Activated naive CD4-positive, alpha-beta T cell treated with anti-CD3 and anti-CD28 coated beads for 36 hours (primary cell): ENCODE measurements around the gene NINL. TPM values are rescaled to one million over a fixed set of nuclear protein-coding genes. Genes with fewer than 3 reads are reported as not detected.
"Not testable (repeated sequence)": the region's sequence is repeated elsewhere in the genome, so short reads cannot be mapped to it uniquely, and the experiment has no call there.

Source experiments
- CTCF ChIA-PET: fragments of 350-600 bp; sonication (Branson Sonifier 250); formaldehyde crosslinking; loops from one replicate; lab custom pipeline; 2021; ENCODE audit warnings: antibody characterized with exemption; lab: Charles Lee
- DNase-seq: peaks from one replicate; pipeline ENCODE4 v3.0.0-alpha.2; 2020
- H3K27ac Mint-ChIP-seq: one replicate; pipeline ENCODE4 v1.8.0; 2021; ENCODE audit warnings: mild to moderate bottlenecking, mixed read lengths
- H3K27me3 Mint-ChIP-seq: one replicate; pipeline ENCODE4 v1.8.0; 2021; ENCODE audit warnings: low read depth, mixed read lengths
- H3K36me3 Mint-ChIP-seq: one replicate; pipeline ENCODE4 v1.8.0; 2021; ENCODE audit warnings: low read depth, mixed read lengths
- H3K4me1 Mint-ChIP-seq: one replicate; pipeline ENCODE4 v1.8.0; 2021; ENCODE audit warnings: low read depth, mixed read lengths
- H3K4me3 Mint-ChIP-seq: one replicate; pipeline ENCODE4 v1.8.0; 2021; ENCODE audit warnings: mild to moderate bottlenecking, moderate library complexity, mixed read lengths
- H3K9me3 Mint-ChIP-seq: one replicate; pipeline ENCODE4 v1.8.0; 2021; ENCODE audit warnings: mixed read lengths
- intact Hi-C: fragments of 100-400 bp; cut with micrococcal nuclease; formaldehyde crosslinking; loops from one replicate; pipeline ENCODE4 v1.15.1; 2023
- total RNA-seq, 2 experiments: library from RNA; stranded (reverse); gene quantifications; one replicate each; pipeline ENCODE4 v1.2.3, GENCODE V29; 2021

The NINL gene
- total RNA-seq, 2 experiments from 2014 or later, result 2.6 to 2.9 TPM

DNA sequence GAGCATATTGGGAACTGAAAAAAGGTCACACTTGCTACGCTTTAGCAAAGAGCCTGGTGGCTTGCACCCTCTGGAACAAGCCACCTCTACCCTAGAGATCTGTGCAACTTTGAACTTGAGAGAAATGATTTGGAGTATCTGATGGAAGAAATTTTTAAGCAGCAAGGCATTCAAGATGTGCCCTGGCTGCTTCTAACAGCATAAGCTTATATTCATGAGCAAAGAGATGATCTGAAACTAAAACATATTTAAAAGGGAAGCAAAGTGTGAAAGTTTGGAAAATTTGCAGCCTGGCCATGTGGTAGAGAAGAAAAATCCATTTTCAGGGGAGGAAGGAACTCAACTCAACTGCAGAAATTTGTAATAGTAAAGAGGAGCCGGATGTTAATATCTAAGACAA lies 71.1 kb downstream of the NINL start:
- Mint-ChIP-seq H3K36me3 (peaks cover 32% of the 10 kb centered on the region), H3K27me3 (no peaks in the 10 kb centered on the region), H3K27ac (no peak overlapping the region), H3K4me3 (no peak overlapping the region), H3K9me3 (peaks cover 31% of the 10 kb centered on the region), H3K4me1 (no peaks in the 10 kb centered on the region)
- DNase-seq, result no peak
- CTCF ChIA-PET, result no interaction called here
- intact Hi-C loops, result no loop called here

DNA sequence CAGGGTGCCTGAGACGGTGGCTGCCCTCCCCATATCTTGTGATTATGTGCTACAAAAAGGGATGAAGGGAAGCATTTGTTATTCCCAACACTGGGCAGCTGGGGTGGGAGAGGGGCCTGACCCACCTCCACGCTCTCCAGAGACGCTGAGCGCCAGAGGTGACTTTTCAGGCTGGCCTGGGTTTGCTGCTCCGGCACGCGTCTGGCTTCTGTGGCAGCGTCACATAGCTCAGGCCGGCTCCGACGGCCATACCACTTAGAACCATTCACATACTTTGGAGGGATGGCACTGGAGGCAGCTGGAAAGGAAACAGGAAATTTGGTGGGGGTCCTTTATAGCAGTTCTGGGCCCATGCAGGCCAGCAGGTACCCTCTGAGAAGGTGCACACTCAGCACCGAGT lies 72.6 kb downstream of the NINL start:
- no peaks in the 10 kb centered on the region for H3K4me1 Mint-ChIP-seq

DNA sequence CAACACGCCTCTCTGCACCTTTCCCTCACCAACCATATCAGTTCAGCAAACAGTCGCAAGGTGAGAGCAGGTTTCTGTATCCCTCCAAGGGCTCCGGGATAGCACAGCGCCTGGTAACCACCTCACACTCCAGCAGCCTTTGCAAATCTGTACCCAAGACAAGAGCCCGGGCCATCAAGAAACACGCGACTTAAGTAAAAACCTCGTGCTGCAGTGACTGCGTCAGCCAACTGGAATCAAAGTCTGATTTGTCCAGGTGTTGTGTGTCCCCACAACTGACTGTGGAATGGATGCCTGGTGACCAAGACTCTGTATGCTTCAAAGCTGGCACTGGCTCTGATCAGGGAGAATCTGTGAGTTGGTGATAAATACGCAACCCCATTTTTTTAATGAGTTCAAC lies 74.1 kb downstream of the NINL start:
- Mint-ChIP-seq H3K4me3 (no peak overlapping the region), H3K27me3 (no peaks in the 10 kb centered on the region), H3K4me1 (no peaks in the 10 kb centered on the region), H3K9me3 (peaks cover 31% of the 10 kb centered on the region), H3K27ac (no peak overlapping the region), H3K36me3 (peaks cover 32% of the 10 kb centered on the region)
- CTCF ChIA-PET, result no interaction called here
- intact Hi-C loops, result no loop called here
- DNase-seq, result no peak

More for the DNA sequence above, 72.6 kb downstream of the NINL start:
- H3K4me3 Mint-ChIP-seq, result no peak overlapping the region
- intact Hi-C loops, result no loop called here
- CTCF ChIA-PET, result no interaction called here
- H3K36me3 Mint-ChIP-seq, result peaks cover 37% of the 10 kb centered on the region
- no peaks in the 10 kb centered on the region for H3K27me3 Mint-ChIP-seq
- no peak for DNase-seq
- H3K27ac Mint-ChIP-seq, result no peak overlapping the region
- H3K9me3 Mint-ChIP-seq, result peaks cover 31% of the 10 kb centered on the region

DNA sequence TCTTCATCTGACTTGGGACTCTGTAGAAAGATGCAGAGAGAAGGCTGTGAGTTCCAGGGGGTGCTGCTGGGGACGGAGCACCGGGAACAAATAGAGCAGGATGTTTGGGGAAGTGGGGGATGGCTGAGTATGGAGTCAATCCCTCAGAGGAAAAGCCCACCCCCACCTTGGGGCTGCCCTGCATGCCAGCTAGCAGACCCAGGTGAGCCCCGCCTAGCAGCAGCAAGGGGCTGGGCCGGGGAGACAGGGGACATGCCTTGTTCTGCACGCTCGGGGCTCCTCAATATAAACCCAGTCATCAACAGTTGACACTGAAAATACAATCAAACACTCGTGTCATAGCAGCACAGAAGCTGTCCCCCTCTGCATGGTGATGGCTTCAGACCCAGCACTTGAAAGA lies 74.6 kb downstream of the NINL start:
- DNase-seq, result no peak
- Mint-ChIP-seq H3K9me3 (peaks cover 27% of the 10 kb centered on the region), H3K4me1 (no peaks in the 10 kb centered on the region), H3K36me3 (peaks cover 29% of the 10 kb centered on the region), H3K27me3 (no peaks in the 10 kb centered on the region), H3K4me3 (no peak overlapping the region), H3K27ac (no peak overlapping the region)
- intact Hi-C loops, result no loop called here
- CTCF ChIA-PET, result no interaction called here

DNA sequence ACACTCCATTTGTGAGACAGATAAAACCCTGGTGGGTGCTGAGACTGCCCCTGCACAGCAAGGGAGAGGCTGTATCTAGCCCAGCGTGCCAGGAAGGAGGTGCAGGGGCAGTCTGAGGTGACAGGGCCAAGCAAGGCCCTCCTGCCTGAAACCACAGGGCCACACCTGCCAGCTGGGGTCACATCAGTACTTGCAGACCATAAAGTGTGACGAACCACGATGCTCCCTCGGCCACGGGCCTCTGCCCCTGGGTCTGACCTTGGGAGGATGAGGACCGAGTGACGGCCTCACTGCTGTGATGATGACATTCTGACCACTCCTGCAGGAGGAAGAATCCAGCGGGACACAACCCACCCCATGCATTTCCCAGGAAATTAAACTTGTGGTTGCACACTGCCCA lies 75.1 kb downstream of the NINL start:
- H3K36me3 Mint-ChIP-seq, result peaks cover 25% of the 10 kb centered on the region
- DNase-seq, result no peak
- H3K27ac Mint-ChIP-seq, result no peak overlapping the region
- no peak overlapping the region for H3K4me3 Mint-ChIP-seq
- CTCF ChIA-PET, result no interaction called here
- peaks cover 22% of the 10 kb centered on the region for H3K9me3 Mint-ChIP-seq
- intact Hi-C loops, result no loop called here
- no peaks in the 10 kb centered on the region for H3K4me1 Mint-ChIP-seq
- H3K27me3 Mint-ChIP-seq, result no peaks in the 10 kb centered on the region

DNA sequence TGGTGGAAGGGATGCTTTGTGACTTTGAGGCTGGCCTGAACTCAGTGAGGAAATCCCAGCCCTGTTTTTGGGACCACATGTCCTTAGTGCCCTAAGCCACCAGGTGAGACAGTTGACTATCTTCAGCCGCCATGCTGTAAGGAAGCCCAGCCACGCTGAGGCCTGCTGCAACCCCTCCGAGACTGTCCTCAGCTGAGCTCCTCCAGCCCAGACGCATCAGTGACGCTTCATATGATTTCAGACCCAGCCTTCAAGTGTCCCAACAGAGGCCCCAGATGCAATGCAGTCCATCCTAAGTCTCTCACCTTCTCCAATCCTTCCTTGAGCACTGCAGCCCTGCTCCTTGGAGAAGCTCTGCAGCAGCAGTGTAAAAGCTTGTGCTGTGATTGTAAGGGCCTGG lies 76.2 kb downstream of the NINL start:
- DNase-seq, result no peak
- Mint-ChIP-seq H3K36me3 (peaks cover 14% of the 10 kb centered on the region), H3K9me3 (peaks cover 11% of the 10 kb centered on the region), H3K27me3 (no peaks in the 10 kb centered on the region), H3K4me1 (no peaks in the 10 kb centered on the region), H3K4me3 (no peak overlapping the region), H3K27ac (no peak overlapping the region)
- intact Hi-C loops, result no loop called here
- CTCF ChIA-PET, result interaction anchor here (1.2 kb wide), 1 partner anchor 22 kb away, joined by 3 read pairs; no protein-coding TSS in a partner anchor

DNA sequence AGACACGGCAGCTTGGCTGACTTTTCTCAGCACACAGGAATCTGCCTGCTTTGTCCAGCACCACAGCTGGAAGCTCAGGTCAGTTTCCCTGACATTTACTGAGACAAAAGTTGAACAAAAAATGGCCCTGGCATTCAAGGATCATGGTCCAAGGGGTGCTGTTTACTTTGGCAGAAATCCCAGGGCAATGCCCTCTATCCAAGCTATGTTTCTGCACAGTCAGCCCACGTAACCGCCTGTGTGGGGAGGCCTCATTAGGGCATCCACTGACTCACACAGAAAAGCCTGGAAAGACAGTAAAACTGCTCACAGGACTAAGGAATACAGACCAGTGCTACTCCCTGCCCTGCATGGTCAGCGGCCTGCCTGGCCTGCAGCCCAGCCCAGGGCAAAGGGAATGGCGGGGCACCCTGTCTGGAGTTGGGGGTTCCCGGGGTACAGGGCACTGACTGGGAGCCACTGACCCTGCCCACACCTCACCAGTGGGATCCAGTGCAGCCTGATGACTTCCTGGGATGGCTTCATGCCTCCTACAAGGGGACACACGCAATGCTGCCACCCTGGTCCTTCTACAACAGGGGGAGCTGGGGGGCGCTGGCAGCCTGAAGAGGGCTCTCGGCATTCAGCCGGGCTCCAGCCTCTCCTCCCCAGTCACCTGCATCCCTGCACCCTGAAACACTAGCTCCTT lies 77.1 kb downstream of the NINL start:
- intact Hi-C loops, result no loop called here
- Mint-ChIP-seq H3K27me3 (no peaks in the 10 kb centered on the region), H3K36me3 (peaks cover 9% of the 10 kb centered on the region), H3K4me3 (no peak overlapping the region), H3K4me1 (no peaks in the 10 kb centered on the region), H3K9me3 (peaks cover 4% of the 10 kb centered on the region), H3K27ac (no peak overlapping the region)
- DNase-seq, result no peak
- CTCF ChIA-PET, result interaction anchor here (0.8 kb wide), 1 partner anchor 21 kb away, joined by 3 read pairs; no protein-coding TSS in a partner anchor

DNA sequence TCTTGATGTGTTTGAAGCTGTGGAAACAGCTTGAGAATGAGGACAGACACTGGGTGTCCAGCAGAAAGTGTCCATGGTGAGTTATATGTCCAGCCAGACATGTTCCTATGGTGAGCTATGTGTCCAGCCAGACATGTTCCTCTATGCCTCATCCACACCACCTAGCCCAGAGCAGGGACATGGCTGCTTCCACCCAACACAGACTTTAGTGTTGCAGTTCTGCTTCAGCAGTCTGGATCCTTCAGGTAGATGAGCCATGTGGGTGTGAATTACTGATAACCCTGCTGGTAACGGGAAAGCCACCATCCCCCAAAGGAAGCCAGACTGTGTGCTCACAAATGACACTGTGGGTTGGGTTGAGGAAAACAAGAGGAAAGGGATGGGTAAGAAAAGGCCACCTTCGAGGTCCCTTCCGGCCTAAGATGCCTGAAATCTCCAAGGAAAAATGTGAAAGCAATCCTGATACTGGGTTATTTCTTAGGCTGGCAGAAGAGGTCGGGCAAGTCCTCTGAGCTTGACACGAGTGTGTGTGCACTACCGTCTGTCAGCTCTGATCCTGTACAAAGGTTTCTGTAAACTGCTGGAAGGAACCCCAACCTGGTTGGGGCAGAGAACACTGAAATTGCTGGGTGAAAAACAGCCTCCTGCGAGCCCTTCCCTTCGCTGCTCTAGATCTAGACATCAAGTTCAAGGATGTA lies 77.8 kb downstream of the NINL start:
- Mint-ChIP-seq H3K4me1 (no peaks in the 10 kb centered on the region), H3K27ac (no peak overlapping the region), H3K36me3 (peaks cover 9% of the 10 kb centered on the region), H3K27me3 (no peaks in the 10 kb centered on the region), H3K4me3 (no peak overlapping the region), H3K9me3 (no peaks in the 10 kb centered on the region)
- CTCF ChIA-PET, result interaction anchor here (0.8 kb wide), 1 partner anchor 22 kb away, joined by 3 read pairs; no protein-coding TSS in a partner anchor
- intact Hi-C loops, result no loop called here
- no peak for DNase-seq

DNA sequence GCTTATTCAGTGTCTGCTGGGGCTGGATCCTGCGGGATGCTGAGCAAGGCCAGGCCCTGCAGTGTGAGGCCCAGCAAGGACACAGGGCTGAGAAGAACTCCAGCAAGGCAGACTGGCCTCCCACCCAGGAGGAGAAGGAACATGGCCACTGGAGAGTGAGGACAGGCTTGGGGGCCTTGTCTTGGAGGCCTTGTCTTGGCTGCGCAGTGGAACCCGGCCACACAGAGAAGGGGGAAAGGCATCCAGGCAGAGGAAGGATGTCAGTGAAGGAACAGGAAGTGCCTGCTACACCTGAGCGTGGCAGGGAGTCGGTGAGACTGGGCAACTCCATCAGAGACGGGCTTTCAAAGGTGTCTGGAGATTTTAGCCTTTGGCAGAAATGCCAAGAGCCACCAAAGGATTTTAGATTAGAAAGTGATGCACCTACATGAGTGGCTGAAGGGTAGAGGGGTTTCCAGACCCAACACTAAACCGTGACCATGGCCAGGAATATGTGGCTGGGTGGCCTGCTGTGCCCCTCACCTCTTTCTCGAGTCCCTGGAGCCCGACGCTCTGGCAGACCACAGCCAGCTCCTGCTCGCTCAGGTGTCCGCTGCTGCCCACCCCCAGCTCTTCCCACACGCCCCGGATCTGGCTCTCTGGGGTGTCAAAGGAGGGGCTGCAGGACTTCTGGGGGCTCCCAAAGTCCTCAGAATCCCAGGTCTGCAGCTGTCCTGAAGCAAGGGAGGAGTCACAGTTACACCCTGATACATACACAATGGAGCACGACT lies 80.8 kb downstream of the NINL start:
- Mint-ChIP-seq H3K4me3 (no peak overlapping the region), H3K27me3 (no peaks in the 10 kb centered on the region), H3K9me3 (no peaks in the 10 kb centered on the region), H3K36me3 (peaks cover 6% of the 10 kb centered on the region), H3K27ac (no peak overlapping the region), H3K4me1 (no peaks in the 10 kb centered on the region)
- CTCF ChIA-PET, result no interaction called here
- no peak for DNase-seq
- intact Hi-C loops, result no loop called here

DNA sequence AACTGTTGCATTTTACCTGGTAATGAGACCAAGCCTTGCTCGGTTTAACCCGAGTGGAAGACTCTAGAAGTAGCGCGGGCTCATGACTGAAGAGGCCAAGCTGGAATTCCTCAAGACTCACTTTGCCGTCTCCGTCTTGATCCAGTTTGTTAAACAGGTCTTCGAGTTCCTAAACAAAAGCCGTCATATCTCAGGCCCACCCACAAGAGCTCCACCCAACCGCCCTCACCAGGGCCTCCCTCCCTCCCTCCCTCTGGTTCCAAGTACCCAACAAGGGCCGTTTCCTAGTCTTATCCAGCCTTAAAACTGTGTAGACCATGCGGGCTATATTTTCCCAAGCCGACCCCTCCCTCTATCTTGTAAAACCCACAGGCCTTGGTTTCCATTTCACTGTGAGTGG lies 81.4 kb downstream of the NINL start:
- intact Hi-C loops, result no loop called here
- CTCF ChIA-PET, result no interaction called here
- H3K9me3 Mint-ChIP-seq, result no peaks in the 10 kb centered on the region
- no peak overlapping the region for H3K27ac Mint-ChIP-seq
- H3K36me3 Mint-ChIP-seq, result peaks cover 2% of the 10 kb centered on the region
- H3K4me1 Mint-ChIP-seq, result no peaks in the 10 kb centered on the region
- no peaks in the 10 kb centered on the region for H3K27me3 Mint-ChIP-seq
- no peak overlapping the region for H3K4me3 Mint-ChIP-seq
- no peak for DNase-seq

DNA sequence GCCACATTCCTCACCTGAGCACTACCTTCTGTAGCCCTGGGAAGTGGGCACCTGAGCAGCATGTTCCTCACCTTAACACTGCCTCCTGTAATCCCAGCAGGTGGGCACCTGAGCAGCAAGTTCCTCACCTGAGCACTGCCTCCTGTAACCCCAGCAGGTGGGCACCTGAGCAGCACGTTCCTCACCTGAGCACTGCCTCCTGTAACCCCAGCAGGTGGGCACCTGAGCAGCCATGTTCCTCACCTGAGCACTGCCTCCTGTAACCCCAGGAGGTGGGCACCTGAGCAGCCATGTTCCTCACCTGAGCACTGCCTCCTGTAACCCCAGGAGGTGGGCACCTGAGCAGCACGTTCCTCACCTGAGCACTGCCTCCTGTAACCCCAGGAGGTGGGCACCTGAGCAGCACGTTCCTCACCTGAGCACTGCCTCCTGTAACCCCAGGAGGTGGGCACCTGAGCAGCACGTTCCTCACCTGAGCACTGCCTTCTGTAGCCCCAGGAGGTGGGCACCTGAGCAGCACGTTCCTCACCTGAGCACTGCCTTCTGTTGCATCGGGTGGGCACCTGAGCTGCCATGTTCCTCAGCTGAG lies 82.2 kb downstream of the NINL start:
- H3K4me1 Mint-ChIP-seq, intact Hi-C loops, H3K27ac Mint-ChIP-seq, H3K27me3 Mint-ChIP-seq, DNase-seq, H3K36me3 Mint-ChIP-seq, CTCF ChIA-PET, H3K4me3 Mint-ChIP-seq, H3K9me3 Mint-ChIP-seq: not testable (repeated sequence)

DNA sequence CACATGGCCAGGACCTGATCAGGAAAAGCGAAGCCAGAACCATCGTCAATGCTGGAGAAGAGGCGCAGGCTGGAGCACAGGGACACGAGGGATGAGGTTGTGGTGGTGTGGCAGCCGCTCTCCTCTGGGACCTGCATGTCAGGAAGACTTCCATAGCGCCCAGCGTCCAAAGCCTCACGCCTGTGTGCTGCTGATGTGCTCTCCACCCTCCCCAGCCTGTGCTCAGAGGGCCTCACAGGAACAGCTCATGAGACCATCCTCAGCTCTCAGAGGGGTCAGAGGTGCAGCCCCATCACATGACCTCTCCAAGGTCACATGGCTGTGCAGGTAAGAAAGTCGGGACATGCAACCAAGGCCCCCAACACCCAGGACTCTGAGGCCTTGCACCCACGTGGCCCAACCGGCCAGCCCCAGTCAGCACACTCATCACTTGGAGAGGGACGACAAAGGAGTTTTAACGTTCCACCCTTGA lies 84.4 kb downstream of the NINL start:
- Mint-ChIP-seq H3K9me3 (no peaks in the 10 kb centered on the region), H3K27me3 (no peaks in the 10 kb centered on the region), H3K36me3 (no peaks in the 10 kb centered on the region), H3K27ac (no peak overlapping the region), H3K4me3 (no peak overlapping the region), H3K4me1 (no peaks in the 10 kb centered on the region)
- intact Hi-C loops, result no loop called here
- DNase-seq, result no peak
- CTCF ChIA-PET, result no interaction called here
